GM21390 (cell line): Measurements from ENCODE around the gene CLCN3.
"Not testable (repeated sequence)": the region's sequence is repeated elsewhere in the genome, so short reads cannot be mapped to it uniquely, and the experiment has no call there.

ENCODE experiments used
- ATAC-seq: cut with Tn5 transposase; IDR thresholded peaks from one replicate; pipeline ENCODE4 v1.9.1; 2021; ENCODE audit not compliant: unreplicated experiment

The CLCN3 gene

GRCh38 chr4:169655401-169655800 lies 35.0 kb downstream of the CLCN3 start:
- no peak for ATAC-seq

- ATAC-seq, result no peak
These were observed 37.2 kb downstream of the CLCN3 start for GRCh38 chr4:169657470-169658107.

GRCh38 chr4:169658196-169658595 lies 37.8 kb downstream of the CLCN3 start:
- no peak for ATAC-seq

- no peak for ATAC-seq
These were observed 38.8 kb downstream of the CLCN3 start for GRCh38 chr4:169658975-169659715.

GRCh38 chr4:169659716-169660670 lies 39.6 kb downstream of the CLCN3 start:
- peak; percentile 93 for ATAC-seq

GRCh38 chr4:169660929-169661328 lies 40.6 kb downstream of the CLCN3 start:
- no peak for ATAC-seq

- ATAC-seq, result no peak
These were observed 41.4 kb downstream of the CLCN3 start for GRCh38 chr4:169661761-169662160.

GRCh38 chr4:169662206-169662605 lies 41.8 kb downstream of the CLCN3 start:
- ATAC-seq, result no peak

GRCh38 chr4:169663402-169663801 lies 43.0 kb downstream of the CLCN3 start:
- no peak for ATAC-seq

GRCh38 chr4:169663831-169664230 lies 43.5 kb downstream of the CLCN3 start:
- no peak for ATAC-seq

GRCh38 chr4:169664615-169665014 lies 44.2 kb downstream of the CLCN3 start:
- ATAC-seq, result no peak

GRCh38 chr4:169665046-169665737 lies 44.8 kb downstream of the CLCN3 start:
- ATAC-seq, result no peak

GRCh38 chr4:169668069-169668721 lies 47.8 kb downstream of the CLCN3 start:
- no peak for ATAC-seq

GRCh38 chr4:169675825-169676224 lies 55.4 kb downstream of the CLCN3 start:
- ATAC-seq, result peak; percentile 78

- ATAC-seq, result no peak
These were observed 56.9 kb downstream of the CLCN3 start for GRCh38 chr4:169677150-169677748.

GRCh38 chr4:169678486-169678885 lies 58.1 kb downstream of the CLCN3 start:
- ATAC-seq, result not testable (repeated sequence)

- not testable (repeated sequence) for ATAC-seq
These were observed 58.7 kb downstream of the CLCN3 start for GRCh38 chr4:169678951-169679591.

GRCh38 chr4:169682372-169683047 lies 62.1 kb downstream of the CLCN3 start:
- no peak for ATAC-seq

- no peak for ATAC-seq
These were observed 69.3 kb downstream of the CLCN3 start for GRCh38 chr4:169689681-169690080.
